Measurements from ENCODE around the gene ZHX3.

GRCh38 chr20:41316051-41316450, 1.5 kb downstream of the ZHX3 start:
- TF ChIP-seq CTCF (conservative IDR thresholded peaks at IDR 0.05) (no peak), EZH2 (IDR thresholded peaks at IDR 0.05; ENCODE audit: low read depth) (no peak)

All from PC-9 (cell line).